Fibroblast of mammary gland (primary cell): ENCODE results near the gene WNT8B.

Experiments used
- DNase-seq: peaks from one replicate; pipeline ENCODE4 v3.0.0-alpha.2; 2010; ENCODE audit warnings: low read depth
- H3K4me3 ChIP-seq: 2 replicates; pipeline ENCODE4 v1.5.1; 2011; ENCODE audit warnings: low read depth, mild to moderate bottlenecking, low read length, moderate library complexity; ENCODE audit not compliant: control insufficient read depth
- TF ChIP-seq, protein P1 (sequence below): conservative IDR thresholded peaks from 2 replicates; pipeline ENCODE4 v1.5.1; 2011; ENCODE audit warnings: low read depth, low read length, inconsistent platforms; ENCODE audit not compliant: control insufficient read depth, insufficient read depth

The WNT8B gene

DNA sequence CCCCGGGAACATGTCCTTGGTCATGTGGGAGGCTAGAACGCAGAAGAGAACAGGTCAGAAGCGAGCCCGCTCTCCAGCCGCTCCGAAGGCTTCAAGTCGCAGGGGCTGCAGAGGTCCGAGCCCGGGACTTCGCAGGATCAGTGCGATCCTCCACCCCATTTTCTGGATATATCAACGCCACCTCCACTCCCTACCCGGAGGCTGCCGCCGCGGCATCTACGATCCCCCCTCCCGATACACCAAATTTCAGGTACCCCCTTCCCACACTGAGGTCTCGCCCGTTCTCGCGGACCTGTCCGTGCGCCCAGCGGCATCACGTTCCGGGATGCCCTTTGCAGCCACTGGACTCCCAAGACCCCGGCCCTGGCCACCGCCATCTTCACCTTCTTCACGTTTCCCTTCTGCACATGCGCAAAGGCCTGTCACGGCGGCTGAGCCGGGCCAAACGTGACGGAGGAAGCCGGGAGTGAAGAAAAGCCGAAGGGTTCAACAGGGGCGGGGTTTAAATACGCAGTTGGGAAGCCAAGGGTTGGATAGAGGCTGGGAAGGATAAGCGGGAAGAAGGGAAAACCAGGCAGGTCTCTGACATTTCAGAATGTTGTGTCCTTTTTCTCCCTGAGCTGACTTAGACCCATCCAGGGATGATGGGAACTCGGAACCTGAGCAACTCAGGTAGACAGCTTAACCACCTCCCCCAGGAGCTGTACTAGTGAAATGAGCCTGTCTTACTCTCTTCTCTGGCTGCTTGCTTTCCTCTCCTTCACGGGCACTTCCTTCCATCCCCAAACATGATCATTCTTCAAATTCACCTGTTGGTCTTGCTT is 66.9 kb downstream of the WNT8B start, which contains the start of gene NDUFB8:
TSS of gene NDUFB8 (minus strand) at position 397 of the 824 bp plus-strand sequence. CDS start at position 377, 20 bp downstream.
- peak; percentile 77 for DNase-seq
- TF ChIP-seq, protein P1, sequence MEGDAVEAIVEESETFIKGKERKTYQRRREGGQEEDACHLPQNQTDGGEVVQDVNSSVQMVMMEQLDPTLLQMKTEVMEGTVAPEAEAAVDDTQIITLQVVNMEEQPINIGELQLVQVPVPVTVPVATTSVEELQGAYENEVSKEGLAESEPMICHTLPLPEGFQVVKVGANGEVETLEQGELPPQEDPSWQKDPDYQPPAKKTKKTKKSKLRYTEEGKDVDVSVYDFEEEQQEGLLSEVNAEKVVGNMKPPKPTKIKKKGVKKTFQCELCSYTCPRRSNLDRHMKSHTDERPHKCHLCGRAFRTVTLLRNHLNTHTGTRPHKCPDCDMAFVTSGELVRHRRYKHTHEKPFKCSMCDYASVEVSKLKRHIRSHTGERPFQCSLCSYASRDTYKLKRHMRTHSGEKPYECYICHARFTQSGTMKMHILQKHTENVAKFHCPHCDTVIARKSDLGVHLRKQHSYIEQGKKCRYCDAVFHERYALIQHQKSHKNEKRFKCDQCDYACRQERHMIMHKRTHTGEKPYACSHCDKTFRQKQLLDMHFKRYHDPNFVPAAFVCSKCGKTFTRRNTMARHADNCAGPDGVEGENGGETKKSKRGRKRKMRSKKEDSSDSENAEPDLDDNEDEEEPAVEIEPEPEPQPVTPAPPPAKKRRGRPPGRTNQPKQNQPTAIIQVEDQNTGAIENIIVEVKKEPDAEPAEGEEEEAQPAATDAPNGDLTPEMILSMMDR = no peak

GRCh38 chr10:100531761-100532160 is 69.0 kb downstream of the WNT8B start:
- DNase-seq = no peak
- no peak overlapping the region for H3K4me3 ChIP-seq
- TF ChIP-seq, protein P1 = no peak

More for the DNA sequence above, 66.9 kb downstream of the WNT8B start, which contains the start of gene NDUFB8:
- peak within 1 kb of the TSS; percentile 98 for H3K4me3 ChIP-seq
